ENCODE data around the gene TBC1D22A. TPM values are rescaled to one million over a fixed set of nuclear protein-coding genes. Genes with fewer than 3 reads are reported as not detected.

Gene TBC1D22A
- total RNA-seq, 6 donors from 2014 or later, result 27.1 to 48.2 (median 35.3) TPM

DNA sequence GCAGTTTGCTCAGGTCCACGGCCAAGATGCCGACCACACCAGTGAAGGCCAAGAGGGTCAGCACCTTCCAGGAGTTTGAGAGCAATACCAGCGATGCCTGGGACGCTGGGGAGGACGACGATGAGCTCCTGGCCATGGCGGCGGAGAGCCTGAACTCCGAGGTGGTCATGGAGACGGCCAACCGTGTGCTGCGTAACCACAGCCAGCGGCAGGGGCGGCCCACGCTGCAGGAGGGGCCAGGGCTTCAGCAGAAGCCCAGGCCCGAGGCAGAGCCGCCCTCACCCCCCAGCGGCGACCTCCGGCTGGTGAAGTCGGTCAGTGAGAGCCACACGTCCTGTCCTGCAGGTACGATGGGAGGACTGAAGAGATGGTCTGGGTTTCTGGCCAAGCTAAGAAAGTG is 31.0 kb downstream of the TBC1D22A start:
- H3K27ac ChIP-seq, result peak overlapping the region in 3 of 4 donors; percentile 65 to 72 (median 71)

DNA sequence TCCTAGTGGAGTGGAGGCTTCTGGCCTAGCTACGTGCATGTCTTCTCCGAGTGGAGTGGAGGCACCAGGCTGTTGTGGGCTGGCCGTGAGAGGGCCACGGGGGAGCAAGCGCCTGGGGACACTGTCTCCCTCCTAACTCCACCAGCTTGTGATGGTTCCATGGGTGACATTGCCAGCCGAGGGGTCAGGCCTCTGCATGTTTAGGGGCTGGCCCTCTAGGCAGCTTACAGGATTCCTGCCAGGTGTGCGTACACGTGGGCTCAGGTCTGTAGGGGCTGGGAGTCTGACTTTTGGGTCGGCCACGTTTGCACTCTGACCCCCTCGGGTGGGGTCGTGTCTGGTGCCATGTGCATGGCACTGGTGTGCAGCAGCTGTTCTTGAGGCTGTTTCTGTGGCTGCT is 31.6 kb downstream of the TBC1D22A start:
- Histone ChIP-seq H3K36me3 (peaks cover 8 to 50% (median 34%) of the 10 kb centered on the region in 4 donors), H3K4me1 (peaks cover 25 to 44% (median 38%) of the 10 kb centered on the region in 4 donors), H3K9me3 (no peaks in the 10 kb centered on the region), H3K27me3 (no peaks in the 10 kb centered on the region), H3K27ac (peak overlapping the region in 1 of 4 donors; percentile 72), H3K4me3 (no peak overlapping the region)
- 92 to 95% methylated on average over 4 of the region's 12 CpGs for WGBS, 2 donors
- TF ChIP-seq POLR2A (IDR thresholded peaks at IDR 0.05) (no peak), EP300 (IDR thresholded peaks at IDR 0.05) (no peak), POLR2AphosphoS5 (IDR thresholded peaks at IDR 0.05) (no peak)
- TF ChIP-seq, protein P1, sequence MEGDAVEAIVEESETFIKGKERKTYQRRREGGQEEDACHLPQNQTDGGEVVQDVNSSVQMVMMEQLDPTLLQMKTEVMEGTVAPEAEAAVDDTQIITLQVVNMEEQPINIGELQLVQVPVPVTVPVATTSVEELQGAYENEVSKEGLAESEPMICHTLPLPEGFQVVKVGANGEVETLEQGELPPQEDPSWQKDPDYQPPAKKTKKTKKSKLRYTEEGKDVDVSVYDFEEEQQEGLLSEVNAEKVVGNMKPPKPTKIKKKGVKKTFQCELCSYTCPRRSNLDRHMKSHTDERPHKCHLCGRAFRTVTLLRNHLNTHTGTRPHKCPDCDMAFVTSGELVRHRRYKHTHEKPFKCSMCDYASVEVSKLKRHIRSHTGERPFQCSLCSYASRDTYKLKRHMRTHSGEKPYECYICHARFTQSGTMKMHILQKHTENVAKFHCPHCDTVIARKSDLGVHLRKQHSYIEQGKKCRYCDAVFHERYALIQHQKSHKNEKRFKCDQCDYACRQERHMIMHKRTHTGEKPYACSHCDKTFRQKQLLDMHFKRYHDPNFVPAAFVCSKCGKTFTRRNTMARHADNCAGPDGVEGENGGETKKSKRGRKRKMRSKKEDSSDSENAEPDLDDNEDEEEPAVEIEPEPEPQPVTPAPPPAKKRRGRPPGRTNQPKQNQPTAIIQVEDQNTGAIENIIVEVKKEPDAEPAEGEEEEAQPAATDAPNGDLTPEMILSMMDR (IDR thresholded peaks at IDR 0.05), result no peak
- ATAC-seq (ENCODE audit: low FRiP score in 2 of 2), result no peak
- no peak for DNase-seq

More for the DNA sequence above, 31.0 kb downstream of the TBC1D22A start:
- Histone ChIP-seq H3K4me1 (peaks cover 25 to 43% (median 38%) of the 10 kb centered on the region in 4 donors), H3K9me3 (no peaks in the 10 kb centered on the region), H3K36me3 (peaks cover 8 to 50% (median 34%) of the 10 kb centered on the region in 4 donors), H3K27me3 (no peaks in the 10 kb centered on the region), H3K4me3 (no peak overlapping the region)
- TF ChIP-seq POLR2AphosphoS5 (IDR thresholded peaks at IDR 0.05) (no peak), EP300 (IDR thresholded peaks at IDR 0.05) (no peak), POLR2A (IDR thresholded peaks at IDR 0.05) (no peak)
- TF ChIP-seq, protein P1 (IDR thresholded peaks at IDR 0.05), result no peak
- ATAC-seq (ENCODE audit: low FRiP score in 2 of 2) (no peak), DNase-seq (no peak)
- 92 to 94% methylated on average over 10 to 23 of the region's 23 CpGs for WGBS, 2 donors

- no peak overlapping the region for H3K4me3 ChIP-seq
- H3K4me1 ChIP-seq, result peaks cover 24 to 46% (median 37%) of the 10 kb centered on the region in 4 donors
- peaks cover 8 to 50% (median 34%) of the 10 kb centered on the region in 4 donors for H3K36me3 ChIP-seq
- H3K9me3 ChIP-seq, result no peaks in the 10 kb centered on the region
- H3K27me3 ChIP-seq, result no peaks in the 10 kb centered on the region
- peak overlapping the region in 1 of 4 donors; percentile 72 for H3K27ac ChIP-seq
- ATAC-seq (ENCODE audit: low FRiP score in 2 of 2), result no peak
- 93 to 96% methylated on average over 10 to 12 of the region's 12 CpGs for WGBS, 2 donors
- TF ChIP-seq POLR2A (IDR thresholded peaks at IDR 0.05) (no peak), POLR2AphosphoS5 (IDR thresholded peaks at IDR 0.05) (no peak), EP300 (IDR thresholded peaks at IDR 0.05) (no peak)
- TF ChIP-seq, protein P1 (IDR thresholded peaks at IDR 0.05), result no peak
- DNase-seq, result no peak
Observed at GRCh38 chr22:46794491-46794890, 32.0 kb downstream of the TBC1D22A start.

GRCh38 chr22:46795140-46795539 is 32.7 kb downstream of the TBC1D22A start:
- WGBS, 2 donors, result 97 to 98% methylated on average over 4 to 9 of the region's 9 CpGs
- TF ChIP-seq POLR2A (IDR thresholded peaks at IDR 0.05) (no peak), EP300 (IDR thresholded peaks at IDR 0.05) (no peak), POLR2AphosphoS5 (IDR thresholded peaks at IDR 0.05) (no peak)
- TF ChIP-seq, protein P1 (IDR thresholded peaks at IDR 0.05), result no peak
- no peak overlapping the region for H3K4me3 ChIP-seq
- H3K27ac ChIP-seq, result no peak overlapping the region
- peaks cover 25 to 46% (median 38%) of the 10 kb centered on the region in 4 donors for H3K4me1 ChIP-seq
- no peaks in the 10 kb centered on the region for H3K9me3 ChIP-seq
- peaks cover 8 to 57% (median 40%) of the 10 kb centered on the region in 4 donors for H3K36me3 ChIP-seq
- no peak for ATAC-seq (ENCODE audit: low FRiP score in 2 of 2)
- no peaks in the 10 kb centered on the region for H3K27me3 ChIP-seq
- no peak for DNase-seq

Measured in upper lobe of left lung (tissue), 6 donors.